ENCODE results near the gene COX7C. TPM values are rescaled to one million over a fixed set of nuclear protein-coding genes. Genes with fewer than 3 reads are reported as not detected.
A peak's percentile ranks its signal among the peaks of the same experiment; 100 is the strongest.

Gene COX7C
- total RNA-seq, 1 donor from 2014 or later = 739 TPM

- DNase-seq (ENCODE audit: low spot score, unreplicated experiment) = no peak
- Mint-ChIP-seq H3K4me3 (ENCODE audit: low read depth) (no peak overlapping the region), H3K36me3 (ENCODE audit: insufficient read depth) (peaks cover 23% of the 10 kb centered on the region), H3K4me1 (ENCODE audit: low read depth) (peaks cover 6% of the 10 kb centered on the region), H3K27ac (no peak overlapping the region), H3K9me3 (ENCODE audit: low read depth) (no peaks in the 10 kb centered on the region), H3K27me3 (no peaks in the 10 kb centered on the region)
- TF ChIP-seq CTCF (IDR thresholded peaks at IDR 0.05; ENCODE audit: unreplicated experiment) = no peak
These were observed 6.2 kb downstream of the COX7C start for GRCh38 chr5:86623785-86624483.

- no peak for TF ChIP-seq CTCF (IDR thresholded peaks at IDR 0.05; ENCODE audit: unreplicated experiment)
- no peak overlapping the region for H3K4me3 Mint-ChIP-seq (ENCODE audit: low read depth)
- no peak for DNase-seq (ENCODE audit: low spot score, unreplicated experiment)
- H3K27me3 Mint-ChIP-seq = no peaks in the 10 kb centered on the region
- H3K9me3 Mint-ChIP-seq (ENCODE audit: low read depth) = no peaks in the 10 kb centered on the region
- peaks cover 18% of the 10 kb centered on the region for H3K36me3 Mint-ChIP-seq (ENCODE audit: insufficient read depth)
- no peaks in the 10 kb centered on the region for H3K4me1 Mint-ChIP-seq (ENCODE audit: low read depth)
- no peak overlapping the region for H3K27ac Mint-ChIP-seq
These were observed 7.4 kb downstream of the COX7C start for GRCh38 chr5:86625148-86625547.

- Mint-ChIP-seq H3K4me1 (ENCODE audit: low read depth) (no peaks in the 10 kb centered on the region), H3K9me3 (ENCODE audit: low read depth) (no peaks in the 10 kb centered on the region), H3K27me3 (no peaks in the 10 kb centered on the region), H3K27ac (no peak overlapping the region), H3K36me3 (ENCODE audit: insufficient read depth) (peaks cover 10% of the 10 kb centered on the region), H3K4me3 (ENCODE audit: low read depth) (no peak overlapping the region)
- no peak for TF ChIP-seq CTCF (IDR thresholded peaks at IDR 0.05; ENCODE audit: unreplicated experiment)
- no peak for DNase-seq (ENCODE audit: low spot score, unreplicated experiment)
These were observed 8.4 kb downstream of the COX7C start for GRCh38 chr5:86626149-86626548.

GRCh38 chr5:86631165-86631564 is 13.4 kb downstream of the COX7C start:
- H3K4me1 Mint-ChIP-seq (ENCODE audit: low read depth) = no peaks in the 10 kb centered on the region
- no peak overlapping the region for H3K4me3 Mint-ChIP-seq (ENCODE audit: low read depth)
- TF ChIP-seq CTCF (IDR thresholded peaks at IDR 0.05; ENCODE audit: unreplicated experiment) = no peak
- H3K9me3 Mint-ChIP-seq (ENCODE audit: low read depth) = no peaks in the 10 kb centered on the region
- H3K36me3 Mint-ChIP-seq (ENCODE audit: insufficient read depth) = no peaks in the 10 kb centered on the region
- no peaks in the 10 kb centered on the region for H3K27me3 Mint-ChIP-seq
- peak overlapping the region; percentile 51 for H3K27ac Mint-ChIP-seq
- no peak for DNase-seq (ENCODE audit: low spot score, unreplicated experiment)

GRCh38 chr5:86640998-86641397 is 23.3 kb downstream of the COX7C start:
- DNase-seq (ENCODE audit: low spot score, unreplicated experiment) = no peak
- no peaks in the 10 kb centered on the region for H3K36me3 Mint-ChIP-seq (ENCODE audit: insufficient read depth)
- peaks cover 28% of the 10 kb centered on the region for H3K4me1 Mint-ChIP-seq (ENCODE audit: low read depth)
- H3K27ac Mint-ChIP-seq = peak overlapping the region; percentile 75
- no peaks in the 10 kb centered on the region for H3K9me3 Mint-ChIP-seq (ENCODE audit: low read depth)
- no peak overlapping the region for H3K4me3 Mint-ChIP-seq (ENCODE audit: low read depth)
- TF ChIP-seq CTCF (IDR thresholded peaks at IDR 0.05; ENCODE audit: unreplicated experiment) = no peak
- H3K27me3 Mint-ChIP-seq = no peaks in the 10 kb centered on the region

Data from progenitor cell of endocrine pancreas (in vitro differentiated cells).